Left colon (tissue), 2 donors: ENCODE measurements around the gene EFEMP2. TPM values are rescaled to one million over a fixed set of nuclear protein-coding genes. Genes with fewer than 3 reads are reported as not detected.

Source experiments
- ATAC-seq: fragments of 200-7000 bp; cut with Tn5 transposase; one replicate; pipeline ENCODE4 v1.9.1; 2020; ENCODE audit warnings: mild to moderate bottlenecking, moderate library complexity
- DNase-seq, 2 donors: peaks; one replicate each; pipeline ENCODE4 v3.0.0-alpha.2; 2020
- intact Hi-C, 2 donors: fragments of 100-400 bp; cut with DNase I in 1 of 2; cut with micrococcal nuclease in 1 of 2; formaldehyde crosslinking; loops; one replicate each; pipeline versions ENCODE4 v1.11.2 to v1.14.0; 2022; cut with DNase I, micrococcal nuclease
- total RNA-seq, 2 donors: library from RNA; stranded (reverse); fragmentation: NEBNext Ultra II Directional; extraction: Animal tissue kit (Norgen Biotek cat#: 25700); gene quantifications; one replicate each; pipeline ENCODE4 v1.2.1, GENCODE V29; 2021
- donor health status: DM: no; HTN: no; CAD: no.
- donor health status: DM: yes; HTN: yes; CAD: no.

EFEMP2 gene
- total RNA-seq, 2 donors from 2014 or later: 4.5 to 21.4 TPM

- no peak for ATAC-seq
- intact Hi-C loops: loop anchor here in 1 of 2 donors (5.0 kb wide), 2 partner anchors 39 to 104 kb away; partner anchors contain the start of gene KAT5
- no peak for DNase-seq
Observed at GRCh38 chr11:65816696-65817095, 55.9 kb downstream of the EFEMP2 start.

Other genes starting within 250 kb of the EFEMP2 start
- 10 to 100 TPM; 25.5 to 34.3 TPM for gene SIPA1, start 234.7 kb downstream of the EFEMP2 start, total RNA-seq
- 10 to 100 TPM; 57.6 to 62.9 TPM for gene RELA, start 209.9 kb downstream of the EFEMP2 start, total RNA-seq
- 10 to 100 TPM; 70.8 to 72.3 TPM for gene KAT5, start 160.5 kb downstream of the EFEMP2 start, total RNA-seq
- 10 to 100 TPM; 23.7 to 31.2 TPM for gene RNASEH2C, start 152.0 kb downstream of the EFEMP2 start, total RNA-seq
- gene AP5B1, start 91.8 kb downstream of the EFEMP2 start, total RNA-seq: 10 to 100 TPM; 21.7 to 22.4 TPM
- 10 to 100 TPM; 29.5 to 35.9 TPM for gene OVOL1, start 85.7 kb downstream of the EFEMP2 start, total RNA-seq
- 1 to 10 TPM; 1.6 to 3.8 TPM for gene SNX32, start 38.8 kb downstream of the EFEMP2 start, total RNA-seq
- 1,000 to 10,000 TPM; 1,740 to 2,016 TPM for gene CFL1, start 14.6 kb downstream of the EFEMP2 start, total RNA-seq
- 10 to 100 TPM; 55.7 to 63.4 TPM for gene MUS81, start 12.4 kb downstream of the EFEMP2 start, total RNA-seq
- 1 to 10 TPM; 1.5 to 2.4 TPM for gene CTSW, start 7.0 kb upstream of the EFEMP2 start, total RNA-seq
- 10 to 100 TPM; 47.7 to 49.6 TPM for gene FIBP, start 15.7 kb upstream of the EFEMP2 start, total RNA-seq
- gene CCDC85B, start 17.9 kb upstream of the EFEMP2 start, total RNA-seq: 1 to 10 TPM; 7.1 to 8.6 TPM
- 1 to 10 TPM; 1.1 to 1.8 TPM for gene FOSL1, start 27.6 kb upstream of the EFEMP2 start, total RNA-seq
- 10 to 100 TPM; 18.6 to 29.3 TPM for gene C11orf68, start 46.3 kb upstream of the EFEMP2 start, total RNA-seq
- gene DRAP1, start 46.6 kb upstream of the EFEMP2 start, total RNA-seq: 10 to 100 TPM; 47.3 to 53.4 TPM
- gene TSGA10IP, start 72.7 kb upstream of the EFEMP2 start, total RNA-seq: not detected
- 10 to 100 TPM; 41.1 to 46.4 TPM for gene SART1, start 88.9 kb upstream of the EFEMP2 start, total RNA-seq
- 10 to 100 TPM; 21.6 to 31.3 TPM for gene EIF1AD, start 129.4 kb upstream of the EFEMP2 start, total RNA-seq
- gene BANF1, start 129.7 kb upstream of the EFEMP2 start, total RNA-seq: 100 to 1,000 TPM; 103 to 111 TPM
- not detected for gene CST6, start 139.2 kb upstream of the EFEMP2 start, total RNA-seq
- gene CATSPER1, start 153.7 kb upstream of the EFEMP2 start, total RNA-seq: under 1 TPM in 1 of 2 donors, not detected in 1; 0.39 TPM
- not detected for gene GAL3ST3, start 176.4 kb upstream of the EFEMP2 start, total RNA-seq
- 100 to 1,000 TPM; 123 to 131 TPM for gene SF3B2, start 179.6 kb upstream of the EFEMP2 start, total RNA-seq
- gene PACS1, start 197.5 kb upstream of the EFEMP2 start, total RNA-seq: 10 to 100 TPM; 17.1 to 19.2 TPM